ENCODE results near the gene CAPS.

- TF ChIP-seq, protein P1, sequence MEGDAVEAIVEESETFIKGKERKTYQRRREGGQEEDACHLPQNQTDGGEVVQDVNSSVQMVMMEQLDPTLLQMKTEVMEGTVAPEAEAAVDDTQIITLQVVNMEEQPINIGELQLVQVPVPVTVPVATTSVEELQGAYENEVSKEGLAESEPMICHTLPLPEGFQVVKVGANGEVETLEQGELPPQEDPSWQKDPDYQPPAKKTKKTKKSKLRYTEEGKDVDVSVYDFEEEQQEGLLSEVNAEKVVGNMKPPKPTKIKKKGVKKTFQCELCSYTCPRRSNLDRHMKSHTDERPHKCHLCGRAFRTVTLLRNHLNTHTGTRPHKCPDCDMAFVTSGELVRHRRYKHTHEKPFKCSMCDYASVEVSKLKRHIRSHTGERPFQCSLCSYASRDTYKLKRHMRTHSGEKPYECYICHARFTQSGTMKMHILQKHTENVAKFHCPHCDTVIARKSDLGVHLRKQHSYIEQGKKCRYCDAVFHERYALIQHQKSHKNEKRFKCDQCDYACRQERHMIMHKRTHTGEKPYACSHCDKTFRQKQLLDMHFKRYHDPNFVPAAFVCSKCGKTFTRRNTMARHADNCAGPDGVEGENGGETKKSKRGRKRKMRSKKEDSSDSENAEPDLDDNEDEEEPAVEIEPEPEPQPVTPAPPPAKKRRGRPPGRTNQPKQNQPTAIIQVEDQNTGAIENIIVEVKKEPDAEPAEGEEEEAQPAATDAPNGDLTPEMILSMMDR (IDR thresholded peaks at IDR 0.05) = no peak
- no peak for TF ChIP-seq POLR2A (IDR thresholded peaks at IDR 0.05)
- peak; percentile 3 to 75 (median 72) for TF ChIP-seq POLR2AphosphoS5 (IDR thresholded peaks at IDR 0.05)
- peak in 3 of 4 donors; percentile 64 to 88 (median 80) for TF ChIP-seq EP300 (IDR thresholded peaks at IDR 0.05)
These were observed 33.4 kb upstream of the CAPS start for GRCh38 chr19:5880604-5881078.
